Nephron (organoid): Measurements from ENCODE around the gene LYPD6.
"Not testable (repeated sequence)": the region's sequence is repeated elsewhere in the genome, so short reads cannot be mapped to it uniquely, and the experiment has no call there.

Source experiments
- H3K27ac Mint-ChIP-seq, 3 experiments: 2 replicates each; pipeline ENCODE4 v1.8.0; 2020; ENCODE audit warnings: mixed read lengths in 3 of 3, mild to moderate bottlenecking in 2 of 3, moderate library complexity in 1 of 3
- H3K27me3 Mint-ChIP-seq: 2 replicates; pipeline ENCODE4 v1.8.0; 2021; ENCODE audit warnings: low read depth, mild to moderate bottlenecking, moderate library complexity, mixed read lengths
- H3K36me3 Mint-ChIP-seq: 2 replicates; pipeline ENCODE4 v1.8.0; 2020; ENCODE audit warnings: low read depth, mixed read lengths
- H3K4me1 Mint-ChIP-seq: 2 replicates; pipeline ENCODE4 v1.8.0; 2020; ENCODE audit warnings: mixed read lengths
- H3K4me3 Mint-ChIP-seq, 3 experiments: 2 replicates each; pipeline ENCODE4 v1.8.0; 2020; ENCODE audit warnings: mild to moderate bottlenecking in 3 of 3, mixed read lengths in 3 of 3, moderate library complexity in 2 of 3
- H3K9me3 Mint-ChIP-seq: 2 replicates; pipeline ENCODE4 v1.8.0; 2020; ENCODE audit warnings: mixed read lengths
- CTCF ChIP-seq, 3 experiments: fragments of 200-600 bp; sonication (generic); IDR thresholded peaks; one replicate each; pipeline ENCODE4 v1.5.0; 2021; ENCODE audit warnings: antibody characterized with exemption in 3 of 3; ENCODE audit not compliant: unreplicated experiment in 3 of 3

The LYPD6 gene

GRCh38 chr2:149487189-149487588, 156.8 kb downstream of the LYPD6 start:
- Mint-ChIP-seq H3K27me3 (no peaks in the 10 kb centered on the region), H3K36me3 (no peaks in the 10 kb centered on the region), H3K4me3 (no peak overlapping the region), H3K27ac (peak overlapping the region in 1 of 3 experiments; percentile 40), H3K9me3 (no peaks in the 10 kb centered on the region), H3K4me1 (peaks cover 30% of the 10 kb centered on the region)
- peak in 2 of 3 experiments; percentile 5 to 17 for TF ChIP-seq CTCF (IDR thresholded peaks at IDR 0.05; ENCODE audit: unreplicated experiment in 3 of 3)

DNA sequence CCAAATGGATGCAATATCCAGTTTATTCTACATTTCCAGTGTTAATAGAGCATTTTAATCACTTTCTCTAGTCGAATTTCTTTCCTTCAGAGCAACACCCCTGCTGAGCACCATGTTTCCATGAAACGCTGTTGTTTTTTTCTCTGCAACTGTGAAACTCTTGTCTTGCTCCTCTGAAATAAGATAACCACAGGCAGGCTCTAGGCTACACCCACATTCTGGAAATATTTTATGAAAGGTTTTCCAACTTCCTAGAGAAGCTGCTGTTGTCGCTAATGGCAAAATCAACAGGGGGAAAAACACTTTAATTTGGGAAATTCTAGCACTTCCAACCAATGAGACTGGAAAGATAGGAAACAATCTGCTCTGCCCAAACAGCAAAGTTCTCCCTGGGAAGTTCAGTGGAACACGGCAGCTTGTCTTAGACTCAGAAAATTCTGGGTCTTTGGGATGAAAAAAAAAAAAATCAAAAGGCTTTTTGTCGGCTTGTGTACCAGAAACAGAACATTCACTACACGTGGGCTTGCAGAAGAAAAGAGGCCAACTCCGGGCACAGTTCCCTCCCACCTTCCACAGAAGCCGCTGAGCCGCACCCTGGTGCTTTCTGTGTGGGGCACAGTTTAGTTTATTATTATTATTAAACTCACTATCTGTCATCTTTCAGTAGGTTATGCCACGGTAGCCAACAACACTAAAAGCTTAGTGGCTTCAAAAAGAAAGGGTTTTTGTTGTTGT, 158.5 kb downstream of the LYPD6 start:
- no peaks in the 10 kb centered on the region for H3K36me3 Mint-ChIP-seq
- H3K4me1 Mint-ChIP-seq: peaks cover 25% of the 10 kb centered on the region
- no peaks in the 10 kb centered on the region for H3K9me3 Mint-ChIP-seq
- no peak for TF ChIP-seq CTCF (IDR thresholded peaks at IDR 0.05; ENCODE audit: unreplicated experiment in 3 of 3)
- H3K4me3 Mint-ChIP-seq: no peak overlapping the region
- H3K27ac Mint-ChIP-seq: peak overlapping the region in 1 of 3 experiments; percentile 62
- H3K27me3 Mint-ChIP-seq: no peaks in the 10 kb centered on the region

- Mint-ChIP-seq H3K4me3 (no peak overlapping the region), H3K27me3 (no peaks in the 10 kb centered on the region), H3K9me3 (no peaks in the 10 kb centered on the region), H3K4me1 (peaks cover 22% of the 10 kb centered on the region), H3K27ac (no peak overlapping the region), H3K36me3 (no peaks in the 10 kb centered on the region)
- no peak for TF ChIP-seq CTCF (IDR thresholded peaks at IDR 0.05; ENCODE audit: unreplicated experiment in 3 of 3)
These were observed 159.1 kb downstream of the LYPD6 start for GRCh38 chr2:149489452-149489851.

DNA sequence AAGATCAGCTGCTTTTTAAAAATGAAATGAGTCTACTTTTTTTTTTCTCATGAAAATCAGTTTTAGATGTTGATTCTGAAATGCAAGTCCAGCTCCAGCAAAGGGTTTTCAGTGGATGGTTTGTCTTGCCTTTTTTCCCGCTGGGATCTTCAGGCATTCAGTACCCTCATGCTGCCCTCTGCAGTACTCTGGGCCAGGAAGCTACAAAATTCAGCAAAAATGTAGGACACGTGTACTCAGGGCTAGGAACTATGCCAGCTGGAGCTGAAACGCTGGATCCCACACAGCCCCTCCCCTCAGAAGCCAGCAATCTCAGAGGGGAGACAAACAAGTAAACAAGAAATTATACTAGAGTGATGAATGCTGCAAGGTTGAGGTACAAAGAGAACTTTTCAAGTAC, 159.9 kb downstream of the LYPD6 start:
- Mint-ChIP-seq H3K4me3 (no peak overlapping the region), H3K9me3 (no peaks in the 10 kb centered on the region), H3K27me3 (no peaks in the 10 kb centered on the region), H3K36me3 (no peaks in the 10 kb centered on the region), H3K4me1 (peaks cover 22% of the 10 kb centered on the region), H3K27ac (peak overlapping the region in 2 of 3 experiments; percentile 15 to 52)
- TF ChIP-seq CTCF (IDR thresholded peaks at IDR 0.05; ENCODE audit: unreplicated experiment in 3 of 3): no peak

DNA sequence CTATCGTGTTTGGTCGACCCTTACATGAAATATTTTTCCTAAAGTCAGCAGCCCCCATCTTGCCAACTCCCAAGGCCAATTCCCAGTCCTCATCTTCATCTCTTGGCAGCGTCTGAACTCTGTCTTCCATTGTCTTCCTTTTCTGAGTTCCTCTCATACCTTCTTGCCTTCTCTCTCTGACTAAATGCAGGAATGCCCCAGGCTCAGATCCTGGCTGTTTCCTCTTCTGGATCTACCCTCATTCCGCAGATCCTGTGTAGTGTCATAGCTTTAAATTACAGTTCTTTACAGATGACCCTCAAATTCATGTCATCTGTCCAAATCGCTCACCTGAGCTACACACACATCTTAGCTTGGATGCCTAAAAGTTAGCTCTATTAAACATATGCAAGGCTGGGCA, 162.5 kb downstream of the LYPD6 start:
- no peak overlapping the region for H3K27ac Mint-ChIP-seq
- TF ChIP-seq CTCF (IDR thresholded peaks at IDR 0.05; ENCODE audit: unreplicated experiment in 3 of 3): no peak
- no peaks in the 10 kb centered on the region for H3K27me3 Mint-ChIP-seq
- peaks cover 14% of the 10 kb centered on the region for H3K4me1 Mint-ChIP-seq
- peaks cover 3% of the 10 kb centered on the region for H3K36me3 Mint-ChIP-seq
- no peak overlapping the region for H3K4me3 Mint-ChIP-seq
- peaks cover 8% of the 10 kb centered on the region for H3K9me3 Mint-ChIP-seq

GRCh38 chr2:149499204-149499603, 168.8 kb downstream of the LYPD6 start:
- not testable (repeated sequence) for H3K4me3 Mint-ChIP-seq, H3K27ac Mint-ChIP-seq, H3K27me3 Mint-ChIP-seq, H3K4me1 Mint-ChIP-seq, H3K36me3 Mint-ChIP-seq
- H3K9me3 Mint-ChIP-seq: peaks cover 28% of the 10 kb centered on the region

- H3K9me3 Mint-ChIP-seq, H3K27me3 Mint-ChIP-seq, H3K4me1 Mint-ChIP-seq, H3K27ac Mint-ChIP-seq, H3K4me3 Mint-ChIP-seq, H3K36me3 Mint-ChIP-seq: not testable (repeated sequence)
These were observed 176.4 kb downstream of the LYPD6 start for GRCh38 chr2:149506808-149507207.
